ENCODE results near the gene THBS2.

GRCh38 chr6:169289619-169290339 is 36.1 kb upstream of the THBS2 start:
- TF ChIP-seq CTCF (IDR thresholded peaks at IDR 0.05; ENCODE audit: control extremely low read depth in 1 of 3, insufficient read depth in 1 of 3, low read depth in 1 of 3, low read length in 3 of 3) (no peak), PHF8 (conservative IDR thresholded peaks at IDR 0.05; ENCODE audit: low read depth, low read length) (no peak), YY1 (IDR thresholded peaks at IDR 0.05; ENCODE audit: low read depth, low read length) (no peak), SRF (IDR thresholded peaks at IDR 0.05; ENCODE audit: low read depth, low read length) (no peak), JUN (IDR thresholded peaks at IDR 0.05; ENCODE audit: low read depth, low read length) (no peak)

Data from H1 (cell line).